GM23338 (cell line): ENCODE measurements around the gene CES4A. TPM values are rescaled to one million over a fixed set of nuclear protein-coding genes. Genes with fewer than 3 reads are reported as not detected.

ENCODE experiments used
- ATAC-seq: fragments of 200-7000 bp; cut with Tn5 transposase; 3 replicates; pipeline ENCODE4 v1.9.1; 2020
- DNase-seq: peaks from one replicate; pipeline ENCODE4 v3.0.0-alpha.2; 2015; ENCODE audit warnings: low spot score
- H2AFZ ChIP-seq: fragments of 200-600 bp; sonication (generic); 2 replicates; pipeline ENCODE4 v1.8.0; 2016; ENCODE audit warnings: antibody characterized with exemption, mild to moderate bottlenecking, moderate library complexity
- H3F3A ChIP-seq: fragments of 200-600 bp; sonication (generic); replicated peaks from 2 replicates; pipeline ENCODE4 v1.8.0; 2017; ENCODE audit warnings: antibody characterized with exemption, mixed run types, low read depth
- H3K27ac ChIP-seq: fragments of 200-600 bp; sonication (generic); 2 replicates; pipeline ENCODE4 v1.6.1; 2016; ENCODE audit warnings: low read depth
- H3K27me3 ChIP-seq: fragments of 200-600 bp; sonication (generic); 2 replicates; pipeline ENCODE4 v1.8.0; 2016; ENCODE audit warnings: mild to moderate bottlenecking, mixed run types, moderate library complexity; ENCODE audit not compliant: insufficient read depth
- H3K36me3 ChIP-seq: fragments of 200-600 bp; sonication (generic); 2 replicates; pipeline ENCODE4 v1.8.0; 2016; ENCODE audit warnings: mild to moderate bottlenecking; ENCODE audit not compliant: insufficient read depth
- H3K4me1 ChIP-seq: fragments of 200-600 bp; sonication (generic); 2 replicates; pipeline ENCODE4 v1.8.0; 2016; ENCODE audit warnings: mild to moderate bottlenecking, moderate library complexity; ENCODE audit not compliant: insufficient read depth
- H3K4me2 ChIP-seq: fragments of 200-600 bp; sonication (generic); 2 replicates; pipeline ENCODE4 v1.7.1; 2017; ENCODE audit warnings: mixed run types
- H3K4me3 ChIP-seq: fragments of 200-600 bp; sonication (generic); 2 replicates; pipeline ENCODE4 v1.6.1; 2016; ENCODE audit warnings: mixed run types
- H3K79me2 ChIP-seq: fragments of 200-600 bp; sonication (generic); replicated peaks from 2 replicates; pipeline ENCODE4 v1.8.0; 2017; ENCODE audit warnings: mild to moderate bottlenecking; ENCODE audit not compliant: insufficient read depth
- H3K9me2 ChIP-seq: fragments of 200-600 bp; sonication (generic); 2 replicates; pipeline ENCODE4 v1.8.0; 2017; ENCODE audit not compliant: insufficient read depth
- H4K20me1 ChIP-seq: fragments of 200-600 bp; sonication (generic); replicated peaks from 2 replicates; pipeline ENCODE4 v1.8.0; 2017; ENCODE audit warnings: mild to moderate bottlenecking; ENCODE audit not compliant: insufficient read depth
- H3K27ac Mint-ChIP-seq: 2 replicates; pipeline ENCODE4 v1.8.0; 2020; ENCODE audit warnings: inconsistent platforms, mild to moderate bottlenecking, moderate library complexity, mixed read lengths
- H3K27me3 Mint-ChIP-seq: 3 replicates; pipeline ENCODE4 v1.8.0; 2022; ENCODE audit warnings: low read depth, mild to moderate bottlenecking, moderate library complexity, mixed read lengths, inconsistent platforms; ENCODE audit not compliant: insufficient read depth, poor library complexity
- H3K36me3 Mint-ChIP-seq: 3 replicates; pipeline ENCODE4 v1.8.0; 2021; ENCODE audit warnings: low read depth, mild to moderate bottlenecking, inconsistent platforms, moderate library complexity, mixed read lengths
- H3K4me1 Mint-ChIP-seq: 3 replicates; pipeline ENCODE4 v1.8.0; 2020; ENCODE audit warnings: mild to moderate bottlenecking, inconsistent platforms, mixed read lengths
- H3K4me3 Mint-ChIP-seq: 3 replicates; pipeline ENCODE4 v1.8.0; 2021; ENCODE audit warnings: moderate library complexity, mild to moderate bottlenecking, inconsistent platforms, mixed read lengths
- H3K9me3 Mint-ChIP-seq: 3 replicates; pipeline ENCODE4 v1.8.0; 2020; ENCODE audit warnings: moderate library complexity, mild to moderate bottlenecking, inconsistent platforms, mixed read lengths
- CREB1 ChIP-seq: fragments of 250-450 bp; sonication (Bioruptor Pico); IDR thresholded peaks from 2 replicates; pipeline ENCODE4 v1.5.0; 2020; ENCODE audit warnings: low read depth, mild to moderate bottlenecking, moderate library complexity
- EZH2 ChIP-seq: fragments of 200-600 bp; sonication (generic); IDR thresholded peaks from one replicate; pipeline ENCODE4 v1.8.0; 2017; ENCODE audit warnings: antibody characterized with exemption, mild to moderate bottlenecking, low read depth; ENCODE audit not compliant: unreplicated experiment
- JUNB ChIP-seq: IDR thresholded peaks from one replicate; pipeline ENCODE4 v1.6.1; 2016; ENCODE audit warnings: antibody characterized with exemption; ENCODE audit not compliant: unreplicated experiment
- ZNF114 ChIP-seq: fragments of 250-450 bp; sonication (Bioruptor Pico); IDR thresholded peaks from 2 replicates; pipeline ENCODE4 v1.5.0; 2020; ENCODE audit warnings: mild to moderate bottlenecking, moderate library complexity
- polyA plus RNA-seq: library from polyadenylated mRNA; unstranded; fragments of >200 nt; fragmentation: Nextera tagmentation; extraction: Ambion mirVana; gene quantifications from 2 replicates; pipeline ENCODE4 v1.2.1, GENCODE V29; 2016
- total RNA-seq: library from RNA; depleted of rRNA; stranded (reverse); fragments of >200 nt; shearing (Covaris generic); gene quantifications from 2 replicates; pipeline ENCODE4 v1.2.3, GENCODE V29; 2014
- TF ChIP-seq, protein P1 (sequence below): IDR thresholded peaks from 2 replicates; pipeline ENCODE4 v1.6.1; 2016; ENCODE audit warnings: antibody characterized with exemption
- TF ChIP-seq, protein P2 (sequence below), 2 experiments: fragments of 200-600 bp in 1 of 2; sonication (generic) in 1 of 2; conservative IDR thresholded peaks; 2 replicates each; pipeline versions ENCODE4 v1.5.1 to v1.6.1; 2016 to 2017; ENCODE audit warnings: antibody characterized with exemption in 2 of 2, low read depth in 2 of 2, mild to moderate bottlenecking in 2 of 2, moderate library complexity in 1 of 2
- TF ChIP-seq, protein P3 (sequence below): fragments of 250-450 bp; sonication (Bioruptor Pico); IDR thresholded peaks from 2 replicates; pipeline ENCODE4 v1.5.0; 2020; ENCODE audit warnings: mild to moderate bottlenecking, moderate library complexity

The CES4A gene
- total and polyA plus RNA-seq, 2 experiments from 2014 or later = 0.10 to 0.42 TPM

DNA sequence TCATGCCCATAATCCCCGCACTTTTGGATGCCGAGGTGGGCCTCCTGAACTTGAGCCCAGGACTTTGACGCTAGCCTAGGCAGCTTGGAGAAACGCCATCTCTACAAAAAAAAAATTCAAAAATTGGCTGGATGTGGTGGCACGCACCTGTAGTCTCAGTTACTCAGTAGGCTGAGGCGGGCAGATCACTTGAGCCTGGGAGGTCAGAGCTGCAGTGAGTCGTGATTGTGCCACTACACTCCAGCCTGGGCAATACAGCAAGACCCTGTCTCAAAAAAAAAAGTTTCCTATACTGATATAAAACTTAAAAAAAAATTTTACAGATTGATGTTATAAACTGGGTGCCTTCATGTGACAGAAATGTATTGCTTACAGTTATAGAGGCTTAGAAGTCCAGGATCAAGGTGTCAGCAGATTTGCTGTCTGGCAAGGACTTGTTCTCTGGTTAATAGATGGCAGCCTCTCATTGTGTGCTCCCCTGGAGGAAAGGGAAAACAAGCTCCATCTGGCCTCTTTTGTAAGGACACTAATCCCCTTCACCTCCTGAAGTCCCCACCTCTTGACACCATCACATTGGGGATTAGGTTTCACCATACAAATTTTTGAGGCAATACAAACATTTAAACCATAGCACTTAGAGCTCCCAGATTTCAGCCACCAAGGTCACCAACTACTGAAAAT, 35.8 kb upstream of the CES4A start:
- Histone ChIP-seq H2AFZ (no peak overlapping the region), H4K20me1 (no peaks in the 10 kb centered on the region), H3K27ac (no peak overlapping the region), H3K4me1 (0 out of 2 replicates have a peak, but pooled peaks cover under 1% of the 10 kb centered on the region), H3K36me3 (no peaks in the 10 kb centered on the region), H3F3A (no peaks in the 10 kb centered on the region), H3K9me2 (no peaks in the 10 kb centered on the region), H3K4me3 (no peak overlapping the region), H3K4me2 (no peak overlapping the region), H3K27me3 (peaks cover 47% of the 10 kb centered on the region), H3K79me2 (no peaks in the 10 kb centered on the region)
- Mint-ChIP-seq H3K4me3 (no peak overlapping the region), H3K27ac (no peak overlapping the region), H3K27me3 (peaks cover 38% of the 10 kb centered on the region), H3K36me3 (0 out of 3 replicates have a peak, but pooled peaks cover 4% of the 10 kb centered on the region), H3K9me3 (peaks cover 10% of the 10 kb centered on the region; the same call in 2 of the 3 replicates), H3K4me1 (peaks cover 3% of the 10 kb centered on the region; the same call in 2 of the 3 replicates)
- ATAC-seq (no peak), DNase-seq (no peak)
- TF ChIP-seq EZH2 = no peak
- TF ChIP-seq ZNF114 = no peak
- TF ChIP-seq, protein P1, sequence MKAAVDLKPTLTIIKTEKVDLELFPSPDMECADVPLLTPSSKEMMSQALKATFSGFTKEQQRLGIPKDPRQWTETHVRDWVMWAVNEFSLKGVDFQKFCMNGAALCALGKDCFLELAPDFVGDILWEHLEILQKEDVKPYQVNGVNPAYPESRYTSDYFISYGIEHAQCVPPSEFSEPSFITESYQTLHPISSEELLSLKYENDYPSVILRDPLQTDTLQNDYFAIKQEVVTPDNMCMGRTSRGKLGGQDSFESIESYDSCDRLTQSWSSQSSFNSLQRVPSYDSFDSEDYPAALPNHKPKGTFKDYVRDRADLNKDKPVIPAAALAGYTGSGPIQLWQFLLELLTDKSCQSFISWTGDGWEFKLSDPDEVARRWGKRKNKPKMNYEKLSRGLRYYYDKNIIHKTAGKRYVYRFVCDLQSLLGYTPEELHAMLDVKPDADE = no peak
- TF ChIP-seq, protein P2, sequence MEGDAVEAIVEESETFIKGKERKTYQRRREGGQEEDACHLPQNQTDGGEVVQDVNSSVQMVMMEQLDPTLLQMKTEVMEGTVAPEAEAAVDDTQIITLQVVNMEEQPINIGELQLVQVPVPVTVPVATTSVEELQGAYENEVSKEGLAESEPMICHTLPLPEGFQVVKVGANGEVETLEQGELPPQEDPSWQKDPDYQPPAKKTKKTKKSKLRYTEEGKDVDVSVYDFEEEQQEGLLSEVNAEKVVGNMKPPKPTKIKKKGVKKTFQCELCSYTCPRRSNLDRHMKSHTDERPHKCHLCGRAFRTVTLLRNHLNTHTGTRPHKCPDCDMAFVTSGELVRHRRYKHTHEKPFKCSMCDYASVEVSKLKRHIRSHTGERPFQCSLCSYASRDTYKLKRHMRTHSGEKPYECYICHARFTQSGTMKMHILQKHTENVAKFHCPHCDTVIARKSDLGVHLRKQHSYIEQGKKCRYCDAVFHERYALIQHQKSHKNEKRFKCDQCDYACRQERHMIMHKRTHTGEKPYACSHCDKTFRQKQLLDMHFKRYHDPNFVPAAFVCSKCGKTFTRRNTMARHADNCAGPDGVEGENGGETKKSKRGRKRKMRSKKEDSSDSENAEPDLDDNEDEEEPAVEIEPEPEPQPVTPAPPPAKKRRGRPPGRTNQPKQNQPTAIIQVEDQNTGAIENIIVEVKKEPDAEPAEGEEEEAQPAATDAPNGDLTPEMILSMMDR (conservative IDR thresholded peaks at IDR 0.05; ENCODE audit: low read depth in 2 of 2) = no peak

DNA sequence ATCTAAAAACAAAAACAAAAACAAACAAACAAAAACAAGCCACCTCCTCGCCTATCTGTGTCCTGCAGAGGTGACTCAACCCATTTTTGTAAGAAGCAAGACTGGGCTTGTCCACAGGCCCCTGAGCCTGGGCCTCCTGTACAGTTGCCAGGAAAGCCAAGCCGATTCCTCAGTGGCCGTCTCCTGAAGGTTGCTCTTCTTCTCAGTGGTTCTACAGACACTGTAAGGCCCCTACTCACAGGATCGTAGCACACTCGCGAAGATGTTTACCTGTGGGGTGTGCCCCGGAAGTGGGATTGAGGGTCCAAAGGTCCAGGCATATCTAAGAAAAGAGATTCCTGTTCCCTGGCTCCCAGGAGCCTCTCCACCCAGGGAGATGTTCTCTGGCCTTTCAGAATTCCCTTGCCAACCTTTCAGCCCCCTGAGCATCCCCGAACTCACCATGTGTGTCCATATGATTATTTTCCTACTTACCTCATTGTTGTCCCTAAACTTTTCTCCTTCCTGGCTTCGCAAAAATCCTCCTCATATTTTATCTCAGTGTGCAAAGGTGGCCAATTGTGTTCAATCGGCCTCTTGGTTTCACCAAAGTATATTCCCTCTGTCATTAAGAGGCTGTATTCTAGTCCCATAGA, 34.8 kb upstream of the CES4A start:
- Histone ChIP-seq H4K20me1 (no peaks in the 10 kb centered on the region), H2AFZ (peak overlapping the region; percentile 18; the same call in 1 of the 2 replicates), H3K79me2 (no peaks in the 10 kb centered on the region), H3K36me3 (no peaks in the 10 kb centered on the region), H3K9me2 (no peaks in the 10 kb centered on the region), H3K4me2 (no peak overlapping the region), H3K27ac (no peak overlapping the region), H3K4me1 (no peaks in the 10 kb centered on the region), H3K27me3 (peaks cover 37% of the 10 kb centered on the region), H3K4me3 (no peak overlapping the region), H3F3A (no peaks in the 10 kb centered on the region)
- Mint-ChIP-seq H3K27me3 (peaks cover 30% of the 10 kb centered on the region), H3K9me3 (peaks cover 10% of the 10 kb centered on the region; the same call in 2 of the 3 replicates), H3K36me3 (0 out of 3 replicates have a peak, but pooled peaks cover 4% of the 10 kb centered on the region), H3K4me1 (peaks cover 3% of the 10 kb centered on the region; the same call in 1 of the 3 replicates), H3K4me3 (no peak overlapping the region), H3K27ac (no peak overlapping the region)
- DNase-seq = no peak
- ATAC-seq = no peak
- TF ChIP-seq EZH2 (no peak), JUNB (no peak), CREB1 (no peak), ZNF114 (no peak)
- TF ChIP-seq, protein P2 (conservative IDR thresholded peaks at IDR 0.05; ENCODE audit: low read depth in 2 of 2) = no peak
- TF ChIP-seq, protein P3, sequence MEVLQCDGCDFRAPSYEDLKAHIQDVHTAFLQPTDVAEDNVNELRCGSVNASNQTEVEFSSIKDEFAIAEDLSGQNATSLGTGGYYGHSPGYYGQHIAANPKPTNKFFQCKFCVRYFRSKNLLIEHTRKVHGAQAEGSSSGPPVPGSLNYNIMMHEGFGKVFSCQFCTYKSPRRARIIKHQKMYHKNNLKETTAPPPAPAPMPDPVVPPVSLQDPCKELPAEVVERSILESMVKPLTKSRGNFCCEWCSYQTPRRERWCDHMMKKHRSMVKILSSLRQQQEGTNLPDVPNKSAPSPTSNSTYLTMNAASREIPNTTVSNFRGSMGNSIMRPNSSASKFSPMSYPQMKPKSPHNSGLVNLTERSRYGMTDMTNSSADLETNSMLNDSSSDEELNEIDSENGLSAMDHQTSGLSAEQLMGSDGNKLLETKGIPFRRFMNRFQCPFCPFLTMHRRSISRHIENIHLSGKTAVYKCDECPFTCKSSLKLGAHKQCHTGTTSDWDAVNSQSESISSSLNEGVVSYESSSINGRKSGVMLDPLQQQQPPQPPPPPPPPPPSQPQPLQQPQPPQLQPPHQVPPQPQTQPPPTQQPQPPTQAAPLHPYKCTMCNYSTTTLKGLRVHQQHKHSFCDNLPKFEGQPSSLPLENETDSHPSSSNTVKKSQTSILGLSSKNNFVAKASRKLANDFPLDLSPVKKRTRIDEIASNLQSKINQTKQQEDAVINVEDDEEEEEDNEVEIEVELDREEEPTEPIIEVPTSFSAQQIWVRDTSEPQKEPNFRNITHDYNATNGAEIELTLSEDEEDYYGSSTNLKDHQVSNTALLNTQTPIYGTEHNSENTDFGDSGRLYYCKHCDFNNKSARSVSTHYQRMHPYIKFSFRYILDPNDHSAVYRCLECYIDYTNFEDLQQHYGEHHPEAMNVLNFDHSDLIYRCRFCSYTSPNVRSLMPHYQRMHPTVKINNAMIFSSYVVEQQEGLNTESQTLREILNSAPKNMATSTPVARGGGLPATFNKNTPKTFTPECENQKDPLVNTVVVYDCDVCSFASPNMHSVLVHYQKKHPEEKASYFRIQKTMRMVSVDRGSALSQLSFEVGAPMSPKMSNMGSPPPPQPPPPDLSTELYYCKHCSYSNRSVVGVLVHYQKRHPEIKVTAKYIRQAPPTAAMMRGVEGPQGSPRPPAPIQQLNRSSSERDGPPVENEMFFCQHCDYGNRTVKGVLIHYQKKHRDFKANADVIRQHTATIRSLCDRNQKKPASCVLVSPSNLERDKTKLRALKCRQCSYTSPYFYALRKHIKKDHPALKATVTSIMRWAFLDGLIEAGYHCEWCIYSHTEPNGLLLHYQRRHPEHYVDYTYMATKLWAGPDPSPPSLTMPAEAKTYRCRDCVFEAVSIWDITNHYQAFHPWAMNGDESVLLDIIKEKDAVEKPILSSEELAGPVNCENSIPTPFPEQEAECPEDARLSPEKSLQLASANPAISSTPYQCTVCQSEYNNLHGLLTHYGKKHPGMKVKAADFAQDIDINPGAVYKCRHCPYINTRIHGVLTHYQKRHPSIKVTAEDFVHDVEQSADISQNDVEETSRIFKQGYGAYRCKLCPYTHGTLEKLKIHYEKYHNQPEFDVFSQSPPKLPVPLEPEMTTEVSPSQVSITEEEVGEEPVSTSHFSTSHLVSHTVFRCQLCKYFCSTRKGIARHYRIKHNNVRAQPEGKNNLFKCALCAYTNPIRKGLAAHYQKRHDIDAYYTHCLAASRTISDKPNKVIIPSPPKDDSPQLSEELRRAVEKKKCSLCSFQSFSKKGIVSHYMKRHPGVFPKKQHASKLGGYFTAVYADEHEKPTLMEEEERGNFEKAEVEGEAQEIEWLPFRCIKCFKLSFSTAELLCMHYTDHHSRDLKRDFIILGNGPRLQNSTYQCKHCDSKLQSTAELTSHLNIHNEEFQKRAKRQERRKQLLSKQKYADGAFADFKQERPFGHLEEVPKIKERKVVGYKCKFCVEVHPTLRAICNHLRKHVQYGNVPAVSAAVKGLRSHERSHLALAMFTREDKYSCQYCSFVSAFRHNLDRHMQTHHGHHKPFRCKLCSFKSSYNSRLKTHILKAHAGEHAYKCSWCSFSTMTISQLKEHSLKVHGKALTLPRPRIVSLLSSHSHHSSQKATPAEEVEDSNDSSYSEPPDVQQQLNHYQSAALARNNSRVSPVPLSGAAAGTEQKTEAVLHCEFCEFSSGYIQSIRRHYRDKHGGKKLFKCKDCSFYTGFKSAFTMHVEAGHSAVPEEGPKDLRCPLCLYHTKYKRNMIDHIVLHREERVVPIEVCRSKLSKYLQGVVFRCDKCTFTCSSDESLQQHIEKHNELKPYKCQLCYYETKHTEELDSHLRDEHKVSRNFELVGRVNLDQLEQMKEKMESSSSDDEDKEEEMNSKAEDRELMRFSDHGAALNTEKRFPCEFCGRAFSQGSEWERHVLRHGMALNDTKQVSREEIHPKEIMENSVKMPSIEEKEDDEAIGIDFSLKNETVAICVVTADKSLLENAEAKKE = no peak
